ENCODE data around the gene ZDHHC19. TPM values are rescaled to one million over a fixed set of nuclear protein-coding genes. Genes with fewer than 3 reads are reported as not detected.

Gene ZDHHC19
- 1.1 TPM for total RNA-seq

DNA sequence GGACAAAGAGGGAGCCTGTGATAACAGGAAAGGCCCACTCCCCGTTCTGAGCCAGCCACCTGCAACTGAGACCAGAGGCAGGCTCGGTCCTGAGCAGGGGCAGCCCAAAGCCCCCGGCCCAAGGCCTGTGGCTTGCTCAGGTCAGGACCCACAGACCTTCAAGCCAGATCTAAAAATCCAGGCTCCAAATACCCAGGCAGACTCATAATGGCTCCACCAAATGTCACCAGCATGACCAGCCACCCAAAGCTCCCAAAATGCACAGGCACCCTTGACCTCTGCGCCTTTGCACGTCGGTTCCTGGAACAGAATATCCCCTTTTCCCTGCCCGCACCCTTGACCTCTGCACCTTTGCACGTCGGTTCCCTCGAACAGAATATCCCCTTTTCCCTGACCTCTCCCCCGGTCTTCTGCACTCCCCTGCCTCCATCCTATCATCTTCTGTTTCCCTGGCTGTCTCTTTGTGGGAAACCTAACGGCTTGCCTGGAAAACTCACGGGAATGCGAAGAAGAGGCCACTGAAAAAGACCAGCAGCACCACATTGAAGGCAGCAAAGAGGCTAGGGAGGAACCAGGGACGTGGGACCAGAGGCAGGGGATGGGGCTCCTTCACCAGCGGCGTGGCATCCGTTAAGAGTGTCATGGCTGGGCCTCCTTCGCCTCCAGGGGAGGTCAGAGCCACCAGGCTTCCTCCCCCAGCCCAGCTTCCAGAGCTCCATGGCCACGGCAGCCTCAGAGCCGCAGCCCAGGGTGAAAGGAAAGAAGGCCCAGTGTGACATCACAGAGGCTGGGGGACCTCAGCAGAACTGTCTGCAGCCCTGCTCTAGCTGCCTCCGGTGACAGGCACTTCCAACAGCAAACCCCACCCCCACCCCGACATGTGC is at the start of gene ZDHHC19:
Gene ZDHHC19, minus strand, starts transcription at position 728 of the 884 bp plus-strand sequence. Its CDS starts 85 bp downstream, at position 643.

DNA sequence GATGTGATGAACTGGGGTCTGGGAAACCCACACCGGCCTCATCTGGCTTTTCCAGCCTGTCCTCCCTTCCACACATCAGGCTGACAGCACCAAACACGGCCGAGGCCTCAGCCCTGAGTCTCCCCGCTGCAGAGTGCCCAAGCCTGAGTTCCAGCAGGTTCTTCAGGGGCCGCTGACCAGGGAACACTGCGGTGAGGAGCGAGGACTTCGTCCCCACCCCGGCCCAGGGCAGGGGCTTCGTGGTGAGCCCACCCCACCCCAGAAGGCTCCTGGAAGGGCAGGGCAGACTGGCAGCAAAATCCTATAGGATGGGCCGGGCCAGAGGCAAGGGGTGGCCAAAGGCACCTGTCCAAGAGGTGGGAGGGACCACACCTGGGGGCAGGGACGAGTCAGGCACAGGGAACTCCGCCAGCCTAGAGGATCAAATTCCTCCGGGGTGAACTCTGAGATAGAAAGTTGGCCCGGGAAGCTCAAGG is 4.9 kb upstream of the ZDHHC19 start, which contains the start of gene SLC51A:
Gene SLC51A, plus strand, starts transcription at position 446 of the 476 bp plus-strand sequence. CDS start 179 bp downstream, outside the sequence.

Small RNAs within 50 kb of the gene (small RNA-seq; reads per million reads assigned to genes)
- gene RF00019 (ENCODE audit: low replicate concordance): not detected

Other genes with a start within 250 kb of the ZDHHC19 start
- gene TFRC, start 129.3 kb downstream of the ZDHHC19 start, total RNA-seq: 71.6 TPM
- 1.9 TPM for gene SLC51A, start 5.1 kb upstream of the ZDHHC19 start, total RNA-seq
- 53.2 TPM for gene PCYT1A, start 76.3 kb upstream of the ZDHHC19 start, total RNA-seq
- gene DYNLT2B, start 106.8 kb upstream of the ZDHHC19 start, total RNA-seq: 5.8 TPM
- not detected for gene TM4SF19, start 127.0 kb upstream of the ZDHHC19 start, total RNA-seq
- gene UBXN7, start 221.0 kb upstream of the ZDHHC19 start, total RNA-seq: 35.0 TPM